Activated CD8-positive, alpha-beta T cell treated with anti-CD3 and anti-CD28 coated beads for 36 hours (primary cell): ENCODE results near the gene CIAO3. TPM values are rescaled to one million over a fixed set of nuclear protein-coding genes. Genes with fewer than 3 reads are reported as not detected.

Experiments used
- ATAC-seq: fragments of 200-7000 bp; cut with Tn5 transposase; one replicate; pipeline ENCODE4 v1.10.0; 2021; ENCODE audit warnings: mild to moderate bottlenecking, moderate library complexity
- CTCF ChIA-PET: fragments of 350-600 bp; sonication (Branson Sonifier 250); formaldehyde crosslinking; loops from one replicate; lab custom pipeline; 2021; ENCODE audit warnings: antibody characterized with exemption; lab: Charles Lee
- POLR2A ChIA-PET: fragments of 350-600 bp; sonication (Branson Sonifier 250); formaldehyde crosslinking; loops from one replicate; lab custom pipeline; 2021; ENCODE audit warnings: antibody characterized with exemption; lab: Charles Lee
- DNase-seq: peaks from one replicate; pipeline ENCODE4 v3.0.0-alpha.2; 2020
- H3K27ac Mint-ChIP-seq: one replicate; pipeline ENCODE4 v1.8.0; 2021; ENCODE audit warnings: mild to moderate bottlenecking, mixed read lengths
- H3K27me3 Mint-ChIP-seq: one replicate; pipeline ENCODE4 v1.8.0; 2021; ENCODE audit warnings: mixed read lengths
- H3K36me3 Mint-ChIP-seq: one replicate; pipeline ENCODE4 v1.8.0; 2021; ENCODE audit warnings: low read depth, mixed read lengths
- H3K4me1 Mint-ChIP-seq: one replicate; pipeline ENCODE4 v1.8.0; 2021; ENCODE audit warnings: low read depth, mixed read lengths
- H3K4me3 Mint-ChIP-seq: one replicate; pipeline ENCODE4 v1.8.0; 2021; ENCODE audit warnings: mild to moderate bottlenecking, moderate library complexity, mixed read lengths
- H3K9me3 Mint-ChIP-seq: one replicate; pipeline ENCODE4 v1.8.0; 2021; ENCODE audit warnings: mixed read lengths
- intact Hi-C: fragments of 100-400 bp; cut with micrococcal nuclease; formaldehyde crosslinking; loops from one replicate; pipeline ENCODE4 v1.10.0; 2022
- total RNA-seq, 2 experiments: library from RNA; stranded (reverse); gene quantifications; one replicate each; pipeline ENCODE4 v1.2.3, GENCODE V29; 2021
- TF ChIP-seq, protein P1 (sequence below): fragments of 200-600 bp; IDR thresholded peaks from one replicate; pipeline ENCODE4 v1.8.0; 2022; ENCODE audit warnings: antibody characterized with exemption, mild to moderate bottlenecking

The CIAO3 gene
- total RNA-seq, 2 experiments from 2014 or later, result 21.3 to 25.0 TPM

- Mint-ChIP-seq H3K36me3 (peaks cover 26% of the 10 kb centered on the region), H3K4me3 (peak overlapping the region; percentile 83), H3K9me3 (no peaks in the 10 kb centered on the region), H3K27ac (peak overlapping the region; percentile 68), H3K4me1 (peaks cover 47% of the 10 kb centered on the region), H3K27me3 (no peaks in the 10 kb centered on the region)
- ChIA-PET POLR2A (interaction anchor here (0.6 to 1.7 kb wide), 5 partner anchors 13 to 45 kb away, joined by 4 to 8 read pairs (median 4); partner anchors contain the start of gene RHOT2), CTCF (interaction anchor here (1.5 to 1.7 kb wide), 2 partner anchors 29 to 35 kb away, joined by 6 to 7 read pairs; no protein-coding TSS in a partner anchor)
- intact Hi-C loops, result no loop called here
- DNase-seq (no peak), ATAC-seq (no peak)
- TF ChIP-seq, protein P1, sequence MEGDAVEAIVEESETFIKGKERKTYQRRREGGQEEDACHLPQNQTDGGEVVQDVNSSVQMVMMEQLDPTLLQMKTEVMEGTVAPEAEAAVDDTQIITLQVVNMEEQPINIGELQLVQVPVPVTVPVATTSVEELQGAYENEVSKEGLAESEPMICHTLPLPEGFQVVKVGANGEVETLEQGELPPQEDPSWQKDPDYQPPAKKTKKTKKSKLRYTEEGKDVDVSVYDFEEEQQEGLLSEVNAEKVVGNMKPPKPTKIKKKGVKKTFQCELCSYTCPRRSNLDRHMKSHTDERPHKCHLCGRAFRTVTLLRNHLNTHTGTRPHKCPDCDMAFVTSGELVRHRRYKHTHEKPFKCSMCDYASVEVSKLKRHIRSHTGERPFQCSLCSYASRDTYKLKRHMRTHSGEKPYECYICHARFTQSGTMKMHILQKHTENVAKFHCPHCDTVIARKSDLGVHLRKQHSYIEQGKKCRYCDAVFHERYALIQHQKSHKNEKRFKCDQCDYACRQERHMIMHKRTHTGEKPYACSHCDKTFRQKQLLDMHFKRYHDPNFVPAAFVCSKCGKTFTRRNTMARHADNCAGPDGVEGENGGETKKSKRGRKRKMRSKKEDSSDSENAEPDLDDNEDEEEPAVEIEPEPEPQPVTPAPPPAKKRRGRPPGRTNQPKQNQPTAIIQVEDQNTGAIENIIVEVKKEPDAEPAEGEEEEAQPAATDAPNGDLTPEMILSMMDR, result no peak
Observed at GRCh38 chr16:682493-683395, 58.1 kb downstream of the CIAO3 start.

- POLR2A ChIA-PET, result interaction anchor here (0.6 to 2.7 kb wide), 9 partner anchors 8 to 46 kb away, joined by 3 to 11 read pairs (median 4); partner anchors contain the start of genes METTL26, RHOT2 and WDR90
- H3K27me3 Mint-ChIP-seq, result no peaks in the 10 kb centered on the region
- CTCF ChIA-PET, result interaction anchor here (1.0 to 1.7 kb wide), 4 partner anchors 14 to 104 kb away, joined by 3 to 7 read pairs (median 6); partner anchors contain the start of gene RHOT2
Observed at GRCh38 chr16:681746-682427, 58.9 kb downstream of the CIAO3 start.

DNA sequence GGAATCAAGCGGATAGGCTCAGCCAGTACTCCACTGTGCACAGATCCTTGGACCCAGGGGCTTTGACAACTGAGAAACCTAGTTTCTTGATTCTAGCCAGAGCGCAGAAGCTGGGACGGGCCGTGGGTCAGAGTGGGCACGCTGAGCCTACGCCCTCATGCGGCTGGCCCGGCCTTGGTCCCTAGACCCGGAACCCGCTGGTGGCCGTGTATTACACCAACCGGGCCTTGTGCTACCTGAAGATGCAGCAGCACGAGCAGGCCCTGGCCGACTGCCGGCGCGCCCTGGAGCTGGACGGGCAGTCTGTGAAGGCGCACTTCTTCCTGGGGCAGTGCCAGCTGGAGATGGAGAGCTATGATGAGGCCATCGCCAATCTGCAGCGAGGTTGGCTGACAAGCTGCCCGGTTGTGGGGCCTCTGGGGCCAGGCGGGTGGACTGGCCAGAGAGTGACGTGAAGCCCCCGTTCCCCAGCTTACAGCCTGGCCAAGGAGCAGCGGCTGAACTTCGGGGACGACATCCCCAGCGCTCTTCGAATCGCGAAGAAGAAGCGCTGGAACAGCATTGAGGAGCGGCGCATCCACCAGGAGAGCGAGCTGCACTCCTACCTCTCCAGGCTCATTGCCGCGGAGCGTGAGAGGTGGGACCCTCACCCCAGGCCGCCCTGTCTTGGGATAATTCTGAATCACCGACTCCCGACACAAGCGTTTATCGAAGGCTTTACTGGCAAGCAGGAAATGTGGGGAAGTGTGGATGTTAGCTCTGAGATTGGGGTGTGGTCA lies 59.6 kb downstream of the CIAO3 start:
- ChIA-PET CTCF (interaction anchor here (1.0 to 1.7 kb wide), 5 partner anchors 13 to 105 kb away, joined by 3 to 7 read pairs (median 5); partner anchors contain the start of gene RHOT2), POLR2A (interaction anchor here (0.6 to 2.7 kb wide), 13 partner anchors 8 to 624 kb away, joined by 3 to 16 read pairs (median 4); partner anchors contain the start of genes METTL26, RHOT2, WDR24 and WDR90)
- TF ChIP-seq, protein P1, result no peak
- DNase-seq, result no peak
- Mint-ChIP-seq H3K36me3 (peaks cover 23% of the 10 kb centered on the region), H3K27me3 (peaks cover 3% of the 10 kb centered on the region), H3K9me3 (no peaks in the 10 kb centered on the region), H3K4me3 (peak overlapping the region; percentile 83), H3K27ac (peak overlapping the region; percentile 34), H3K4me1 (peaks cover 45% of the 10 kb centered on the region)
- ATAC-seq, result no peak
- intact Hi-C loops, result no loop called here

More at GRCh38 chr16:681746-682427, 58.9 kb downstream of the CIAO3 start:
- H3K4me1 Mint-ChIP-seq, result peaks cover 47% of the 10 kb centered on the region
- no peaks in the 10 kb centered on the region for H3K9me3 Mint-ChIP-seq
- H3K27ac Mint-ChIP-seq, result peak overlapping the region; percentile 38
- H3K4me3 Mint-ChIP-seq, result peak overlapping the region; percentile 83
- TF ChIP-seq, protein P1, result no peak
- no peak for ATAC-seq
- intact Hi-C loops, result no loop called here
- peaks cover 26% of the 10 kb centered on the region for H3K36me3 Mint-ChIP-seq
- no peak for DNase-seq

DNA sequence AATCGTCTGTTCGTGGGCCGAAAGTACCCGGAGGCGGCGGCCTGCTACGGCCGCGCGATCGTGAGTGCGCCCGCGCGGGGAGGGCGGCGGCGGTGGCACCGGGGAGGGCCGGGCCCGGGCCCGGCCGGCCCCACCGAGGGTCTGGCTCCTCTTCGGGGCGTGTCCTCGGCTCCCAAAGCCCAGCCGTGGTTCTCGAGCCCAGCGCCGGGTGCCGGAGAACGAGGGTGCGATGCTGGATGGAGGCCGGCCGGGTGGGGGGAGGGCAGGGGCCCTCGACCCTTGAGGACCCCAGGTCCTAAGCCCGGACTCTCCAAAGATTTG lies 60.2 kb downstream of the CIAO3 start:
- ChIA-PET POLR2A (interaction anchor here (0.6 to 2.7 kb wide), 9 partner anchors 9 to 625 kb away, joined by 3 to 16 read pairs (median 5); partner anchors contain the start of genes METTL26, RHOT2, WDR24 and WDR90), CTCF (interaction anchor here (1.0 to 1.7 kb wide), 4 partner anchors 13 to 105 kb away, joined by 3 to 6 read pairs (median 4); partner anchors contain the start of gene RHOT2)
- Mint-ChIP-seq H3K27me3 (peaks cover 3% of the 10 kb centered on the region), H3K4me3 (peak overlapping the region; percentile 83), H3K4me1 (peaks cover 40% of the 10 kb centered on the region), H3K27ac (no peak overlapping the region), H3K36me3 (peaks cover 20% of the 10 kb centered on the region), H3K9me3 (no peaks in the 10 kb centered on the region)
- TF ChIP-seq, protein P1, result no peak
- intact Hi-C loops, result no loop called here
- ATAC-seq (no peak), DNase-seq (no peak)
